ENCODE data around the gene MAGOHB. TPM values are rescaled to one million over a fixed set of nuclear protein-coding genes. Genes with fewer than 3 reads are reported as not detected.
A peak's percentile ranks its signal among the peaks of the same experiment; 100 is the strongest.

MAGOHB gene
- total and polyA plus RNA-seq, 2 of the 4 experiments (the other 2 are of a cell fraction), result 6.3 to 20.3 TPM

DNA sequence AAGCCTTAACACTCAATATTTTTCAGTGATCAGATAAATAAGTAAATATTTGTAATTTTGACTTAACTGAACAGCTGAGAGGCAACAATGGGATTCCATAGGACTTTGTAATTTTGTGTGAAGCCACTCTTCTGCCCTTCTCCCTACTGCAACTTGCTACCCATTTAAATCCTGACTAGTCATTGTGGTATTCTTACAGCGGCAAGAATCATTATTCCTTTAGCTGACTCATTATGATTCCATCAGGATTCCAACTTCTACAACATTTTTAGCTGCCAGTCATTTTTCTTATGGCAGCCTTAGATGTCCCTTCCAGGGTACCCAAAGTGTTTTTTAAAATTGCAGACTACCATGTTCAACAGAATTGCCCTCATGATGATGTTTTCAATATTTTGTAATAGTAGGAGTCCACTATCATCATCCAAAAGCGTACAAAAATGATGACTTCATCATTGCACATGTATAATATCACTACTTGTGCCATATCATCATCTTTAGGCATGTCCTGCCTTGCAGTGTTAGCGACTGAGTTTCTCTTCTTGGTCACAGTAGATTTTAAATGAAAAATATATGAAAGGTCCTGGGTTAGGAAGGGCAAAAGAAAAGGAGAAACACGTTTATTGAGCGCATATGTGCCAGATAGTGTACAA lies 5.1 kb upstream of the MAGOHB start:
- Histone ChIP-seq H3K4me2 (ENCODE audit: low read depth, low read length) (peak overlapping the region; percentile 2; the same call in 1 of the 2 replicates), H4K5ac (ENCODE audit: low read depth, low read length) (no peak overlapping the region; the same call in 1 of the 2 replicates), H3K9me1 (ENCODE audit: insufficient read depth, low read length) (peaks cover 4% of the 10 kb centered on the region; the same call in 1 of the 2 replicates), H4K8ac (ENCODE audit: low read depth in 2 of 2, low read length in 2 of 2) (peak overlapping the region in 1 of 2 experiments; percentile 97; a peak in 2 of 4 replicates), H3K18ac (ENCODE audit: low read depth, low read length) (peak overlapping the region; percentile 98; the same call in 1 of the 2 replicates), H3K4me1 (ENCODE audit: control insufficient read depth, insufficient read depth, low read length) (peaks cover 2% of the 10 kb centered on the region; the same call in 1 of the 2 replicates), H3K4me3 (ENCODE audit: insufficient read depth, low read depth, low read length) (no peak overlapping the region), H2BK20ac (ENCODE audit: low read depth, low read length) (peak overlapping the region; percentile 84; the same call in 1 of the 2 replicates), H3K79me1 (ENCODE audit: low read depth in 1 of 2, low read length in 2 of 2) (peaks cover 0 to 4% of the 10 kb centered on the region in 2 experiments; a peak in 1 of 4 replicates), H3K56ac (ENCODE audit: extremely low read depth, insufficient read depth, low read length) (no peak overlapping the region), H3K36me3 (ENCODE audit: control insufficient read depth, insufficient read depth, low read length) (no peaks in the 10 kb centered on the region), H3K4ac (ENCODE audit: low read depth, low read length) (peak overlapping the region; percentile 69; the same call in 1 of the 2 replicates), H4K91ac (ENCODE audit: insufficient read depth, low read depth, low read length) (peak overlapping the region; percentile 27; the same call in 1 of the 2 replicates), H2AFZ (replicated peaks; ENCODE audit: low read length, poor library complexity) (no peak overlapping the region), H3K23ac (ENCODE audit: low read depth, low read length) (peak overlapping the region; percentile 85; the same call in 1 of the 2 replicates), H3K9me3 (ENCODE audit: control insufficient read depth, insufficient read depth, low read length) (no peaks in the 10 kb centered on the region), H4K20me1 (ENCODE audit: insufficient read depth, low read length) (no peaks in the 10 kb centered on the region), H3K27ac (ENCODE audit: insufficient read depth, low read length) (no peak overlapping the region), H3K9ac (ENCODE audit: low read depth, low read length) (no peak overlapping the region), H2AK5ac (ENCODE audit: low read depth, low read length) (no peak overlapping the region), H2AK9ac (replicated peaks; ENCODE audit: low read depth, low read length, poor library complexity) (no peak overlapping the region), H2BK120ac (ENCODE audit: low read depth, low read length) (peak overlapping the region; percentile 86), H3K27me3 (ENCODE audit: control insufficient read depth, insufficient read depth, low read length) (no peaks in the 10 kb centered on the region), H2BK5ac (ENCODE audit: low read depth, low read length, poor library complexity, severe bottlenecking) (peak overlapping the region; percentile 93), H2BK15ac (ENCODE audit: low read depth, low read length) (peak overlapping the region; percentile 67; the same call in 1 of the 3 replicates), H3K14ac (replicated peaks; ENCODE audit: low read depth, low read length) (no peak overlapping the region)
- intact Hi-C loops (cut with micrococcal nuclease) (loop anchor here (10.0 kb wide), 1 partner anchor 576 kb away; no protein-coding TSS in a partner anchor), dilution Hi-C loops (cut with HindIII; ENCODE audit: low sequenced_read_pairs, unreplicated experiment) (no loop called here), in situ Hi-C loops (cut with MboI; ENCODE audit: low sequenced_read_pairs) (no loop called here)
- ChIA-PET POLR2A (ENCODE audit: unreplicated experiment) (interaction anchor here (0.6 kb wide), 1 partner anchor 1800 kb away, joined by 4 read pairs; no protein-coding TSS in a partner anchor), CTCF (no interaction called here)
- BruUV-seq (replicated peaks), result no TSS peak
- WGBS, 2 experiments (ENCODE audit: extremely low coverage in 2 of 2, insufficient read length in 1 of 2), result 0% methylated on average over 1 of the region's 5 CpGs; no CpG with 5 or more reads in 1 of the 2 experiments
- DNase-seq, result peak; percentile 88
- peak; percentile 68 for ATAC-seq (ENCODE audit: low read depth)
- TF ChIP-seq RFX5 (IDR thresholded peaks at IDR 0.05; ENCODE audit: low read depth, low read length), result no peak
- TF ChIP-seq, protein P1, sequence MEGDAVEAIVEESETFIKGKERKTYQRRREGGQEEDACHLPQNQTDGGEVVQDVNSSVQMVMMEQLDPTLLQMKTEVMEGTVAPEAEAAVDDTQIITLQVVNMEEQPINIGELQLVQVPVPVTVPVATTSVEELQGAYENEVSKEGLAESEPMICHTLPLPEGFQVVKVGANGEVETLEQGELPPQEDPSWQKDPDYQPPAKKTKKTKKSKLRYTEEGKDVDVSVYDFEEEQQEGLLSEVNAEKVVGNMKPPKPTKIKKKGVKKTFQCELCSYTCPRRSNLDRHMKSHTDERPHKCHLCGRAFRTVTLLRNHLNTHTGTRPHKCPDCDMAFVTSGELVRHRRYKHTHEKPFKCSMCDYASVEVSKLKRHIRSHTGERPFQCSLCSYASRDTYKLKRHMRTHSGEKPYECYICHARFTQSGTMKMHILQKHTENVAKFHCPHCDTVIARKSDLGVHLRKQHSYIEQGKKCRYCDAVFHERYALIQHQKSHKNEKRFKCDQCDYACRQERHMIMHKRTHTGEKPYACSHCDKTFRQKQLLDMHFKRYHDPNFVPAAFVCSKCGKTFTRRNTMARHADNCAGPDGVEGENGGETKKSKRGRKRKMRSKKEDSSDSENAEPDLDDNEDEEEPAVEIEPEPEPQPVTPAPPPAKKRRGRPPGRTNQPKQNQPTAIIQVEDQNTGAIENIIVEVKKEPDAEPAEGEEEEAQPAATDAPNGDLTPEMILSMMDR (conservative IDR thresholded peaks at IDR 0.05; ENCODE audit: low read depth, low read length), result no peak
- TF ChIP-seq CEBPB (IDR thresholded peaks at IDR 0.05; ENCODE audit: low read depth, low read length), result peak; percentile 9; the same call in 1 of the 2 replicates
- no peak for TF ChIP-seq RAD21 (IDR thresholded peaks at IDR 0.05; ENCODE audit: low read length)
- TF ChIP-seq POLR2A (IDR thresholded peaks at IDR 0.05; ENCODE audit: low read depth, low read length), result no peak
- TF ChIP-seq, protein P2, sequence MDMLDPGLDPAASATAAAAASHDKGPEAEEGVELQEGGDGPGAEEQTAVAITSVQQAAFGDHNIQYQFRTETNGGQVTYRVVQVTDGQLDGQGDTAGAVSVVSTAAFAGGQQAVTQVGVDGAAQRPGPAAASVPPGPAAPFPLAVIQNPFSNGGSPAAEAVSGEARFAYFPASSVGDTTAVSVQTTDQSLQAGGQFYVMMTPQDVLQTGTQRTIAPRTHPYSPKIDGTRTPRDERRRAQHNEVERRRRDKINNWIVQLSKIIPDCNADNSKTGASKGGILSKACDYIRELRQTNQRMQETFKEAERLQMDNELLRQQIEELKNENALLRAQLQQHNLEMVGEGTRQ (IDR thresholded peaks at IDR 0.05; ENCODE audit: low read depth, low read length), result no peak
- TF ChIP-seq MXI1 (IDR thresholded peaks at IDR 0.05; ENCODE audit: borderline replicate concordance, low read depth, low read length), result no peak
- TF ChIP-seq CHD1 (IDR thresholded peaks at IDR 0.05; ENCODE audit: low read depth, low read length), result no peak
- TF ChIP-seq BHLHE40 (IDR thresholded peaks at IDR 0.05; ENCODE audit: low read depth, low read length), result no peak
- TF ChIP-seq, protein P3, sequence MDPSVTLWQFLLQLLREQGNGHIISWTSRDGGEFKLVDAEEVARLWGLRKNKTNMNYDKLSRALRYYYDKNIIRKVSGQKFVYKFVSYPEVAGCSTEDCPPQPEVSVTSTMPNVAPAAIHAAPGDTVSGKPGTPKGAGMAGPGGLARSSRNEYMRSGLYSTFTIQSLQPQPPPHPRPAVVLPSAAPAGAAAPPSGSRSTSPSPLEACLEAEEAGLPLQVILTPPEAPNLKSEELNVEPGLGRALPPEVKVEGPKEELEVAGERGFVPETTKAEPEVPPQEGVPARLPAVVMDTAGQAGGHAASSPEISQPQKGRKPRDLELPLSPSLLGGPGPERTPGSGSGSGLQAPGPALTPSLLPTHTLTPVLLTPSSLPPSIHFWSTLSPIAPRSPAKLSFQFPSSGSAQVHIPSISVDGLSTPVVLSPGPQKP (IDR thresholded peaks at IDR 0.05; ENCODE audit: borderline replicate concordance, low read depth, low read length), result no peak
- peak; percentile 64; the same call in 1 of the 2 replicates for TF ChIP-seq FOS (IDR thresholded peaks at IDR 0.05; ENCODE audit: low read depth, low read length)
- no peak for TF ChIP-seq RCOR1 (IDR thresholded peaks at IDR 0.05; ENCODE audit: insufficient replicate concordance, low read length)
- peak; percentile 92 for TF ChIP-seq NFE2L2 (IDR thresholded peaks at IDR 0.05; ENCODE audit: low read depth, low read length)
- TF ChIP-seq MAFK (IDR thresholded peaks at IDR 0.05; ENCODE audit: low read depth, low read length), result peak; percentile 69; the same call in 1 of the 2 replicates
